GM23248 (cell line): ENCODE results near the gene SCCPDH. TPM values are rescaled to one million over a fixed set of nuclear protein-coding genes. Genes with fewer than 3 reads are reported as not detected.

ENCODE experiments used
- DNase-seq: peaks from one replicate; pipeline ENCODE4 v3.0.0-alpha.2; 2015
- H2AFZ ChIP-seq: fragments of 200-600 bp; sonication (generic); 2 replicates; pipeline ENCODE4 v1.6.1; 2016; ENCODE audit warnings: antibody characterized with exemption
- H3F3A ChIP-seq: fragments of 200-600 bp; sonication (generic); 2 replicates; pipeline ENCODE4 v1.6.1; 2016; ENCODE audit warnings: mild to moderate bottlenecking, antibody characterized with exemption, mixed run types; ENCODE audit not compliant: insufficient read depth
- H3K27ac ChIP-seq: fragments of 200-600 bp; sonication (generic); 2 replicates; pipeline ENCODE4 v1.5.1; 2016; ENCODE audit warnings: mild to moderate bottlenecking
- H3K27me3 ChIP-seq: fragments of 200-600 bp; sonication (generic); replicated peaks from 2 replicates; pipeline ENCODE4 v1.6.1; 2016; ENCODE audit warnings: mild to moderate bottlenecking; ENCODE audit not compliant: insufficient read depth
- H3K36me3 ChIP-seq: fragments of 200-600 bp; sonication (generic); 2 replicates; pipeline ENCODE4 v1.6.1; 2016; ENCODE audit warnings: low read depth, mild to moderate bottlenecking
- H3K4me1 ChIP-seq: fragments of 200-600 bp; sonication (generic); 2 replicates; pipeline ENCODE4 v1.6.1; 2016; ENCODE audit warnings: mild to moderate bottlenecking; ENCODE audit not compliant: insufficient read depth
- H3K4me2 ChIP-seq: fragments of 200-600 bp; sonication (generic); one replicate; pipeline ENCODE4 v1.6.1; 2016; ENCODE audit warnings: mild to moderate bottlenecking; ENCODE audit not compliant: unreplicated experiment
- H3K4me3 ChIP-seq: fragments of 200-600 bp; sonication (generic); 2 replicates; pipeline ENCODE4 v1.5.1; 2016; ENCODE audit warnings: mild to moderate bottlenecking
- H3K79me2 ChIP-seq: fragments of 200-600 bp; sonication (generic); 2 replicates; pipeline ENCODE4 v1.6.1; 2016; ENCODE audit warnings: mild to moderate bottlenecking; ENCODE audit not compliant: insufficient read depth
- H3K9ac ChIP-seq: fragments of 200-600 bp; sonication (generic); 2 replicates; pipeline ENCODE4 v1.6.1; 2016; ENCODE audit warnings: mild to moderate bottlenecking
- H3K9me2 ChIP-seq: fragments of 200-600 bp; sonication (generic); 2 replicates; pipeline ENCODE4 v1.6.1; 2016; ENCODE audit warnings: mixed run types, mild to moderate bottlenecking, moderate library complexity; ENCODE audit not compliant: insufficient read depth
- H3K9me3 ChIP-seq: fragments of 200-600 bp; sonication (generic); one replicate; pipeline ENCODE4 v1.6.1; 2017; ENCODE audit warnings: low read depth
- H4K20me1 ChIP-seq: fragments of 200-600 bp; sonication (generic); 2 replicates; pipeline ENCODE4 v1.6.0; 2016; ENCODE audit not compliant: insufficient read depth
- EZH2 ChIP-seq: fragments of 200-600 bp; sonication (generic); IDR thresholded peaks from 2 replicates; pipeline ENCODE4 v1.6.1; 2018; ENCODE audit warnings: antibody characterized with exemption, mild to moderate bottlenecking; ENCODE audit not compliant: insufficient read depth, poor library complexity, severe bottlenecking
- EZH2phosphoT487 ChIP-seq: fragments of 200-600 bp; sonication (generic); IDR thresholded peaks from 2 replicates; pipeline ENCODE4 v1.6.1; 2018; ENCODE audit warnings: antibody characterized with exemption, moderate library complexity, mild to moderate bottlenecking, low read depth; ENCODE audit not compliant: insufficient read depth
- WGBS, 2 experiments: methylation state at CpG; one replicate each; pipeline ENCODE4 v1.1.6; 2015 to 2017; ENCODE audit warnings: low lambda C conversion rate in 2 of 2, low coverage in 1 of 2; ENCODE audit errors: missing lambda C conversion rate in 2 of 2; 5-methylcytosine and 5-hydroxymethylcytosine counted together
- in situ Hi-C: fragments of 300-500 bp; cut with MboI; formaldehyde crosslinking; loops from 2 replicates; pipeline ENCODE4 v1.15.0; 2020
- polyA plus RNA-seq: library from polyadenylated mRNA; unstranded; fragments of >200 nt; fragmentation: Nextera tagmentation; extraction: Ambion mirVana; gene quantifications from 2 replicates; pipeline ENCODE4 v1.2.1, GENCODE V29; 2016
- total RNA-seq: library from RNA; depleted of rRNA; stranded (reverse); fragments of >200 nt; shearing (Covaris generic); gene quantifications from 2 replicates; pipeline ENCODE4 v1.2.3, GENCODE V29; 2014

The SCCPDH gene
- total and polyA plus RNA-seq, 2 experiments from 2014 or later: 36.3 to 37.5 TPM

GRCh38 chr1:246798606-246799496 is 74.6 kb downstream of the SCCPDH start:
- Histone ChIP-seq H3K9ac (no peak overlapping the region), H3K4me1 (peaks cover 14% of the 10 kb centered on the region), H3K79me2 (no peaks in the 10 kb centered on the region), H3K9me3 (no peaks in the 10 kb centered on the region), H3K36me3 (no peaks in the 10 kb centered on the region), H3K9me2 (no peaks in the 10 kb centered on the region), H3K4me2 (no peak overlapping the region), H3K27me3 (peaks cover 15% of the 10 kb centered on the region), H3F3A (no peaks in the 10 kb centered on the region), H3K27ac (no peak overlapping the region), H2AFZ (no peak overlapping the region), H4K20me1 (no peaks in the 10 kb centered on the region), H3K4me3 (no peak overlapping the region)
- in situ Hi-C loops: no loop called here
- WGBS, 2 experiments: 70 to 74% methylated on average over 22 of the region's 22 CpGs
- no peak for TF ChIP-seq EZH2phosphoT487
- no peak for TF ChIP-seq EZH2
- DNase-seq: no peak

GRCh38 chr1:246800356-246800755 is 76.1 kb downstream of the SCCPDH start:
- Histone ChIP-seq H3K79me2 (no peaks in the 10 kb centered on the region), H3K36me3 (no peaks in the 10 kb centered on the region), H3K9me3 (no peaks in the 10 kb centered on the region), H3K9ac (no peak overlapping the region), H3K4me2 (no peak overlapping the region), H4K20me1 (no peaks in the 10 kb centered on the region), H3K9me2 (no peaks in the 10 kb centered on the region), H3F3A (no peaks in the 10 kb centered on the region), H2AFZ (no peak overlapping the region), H3K27ac (no peak overlapping the region), H3K4me3 (no peak overlapping the region), H3K27me3 (peaks cover 22% of the 10 kb centered on the region), H3K4me1 (peaks cover 1% of the 10 kb centered on the region; the same call in 1 of the 2 replicates)
- no peak for TF ChIP-seq EZH2phosphoT487
- DNase-seq: no peak
- in situ Hi-C loops: no loop called here
- 57 to 73% methylated on average over 3 of the region's 3 CpGs for WGBS, 2 experiments

- Histone ChIP-seq H3F3A (no peaks in the 10 kb centered on the region), H3K79me2 (no peaks in the 10 kb centered on the region), H2AFZ (no peak overlapping the region), H3K4me2 (no peak overlapping the region), H3K9me3 (no peaks in the 10 kb centered on the region), H3K9me2 (no peaks in the 10 kb centered on the region), H3K4me1 (no peaks in the 10 kb centered on the region), H3K27ac (no peak overlapping the region), H3K27me3 (peaks cover 22% of the 10 kb centered on the region), H3K36me3 (no peaks in the 10 kb centered on the region), H4K20me1 (no peaks in the 10 kb centered on the region), H3K4me3 (no peak overlapping the region), H3K9ac (no peak overlapping the region)
- in situ Hi-C loops: no loop called here
- no peak for TF ChIP-seq EZH2
- no peak for TF ChIP-seq EZH2phosphoT487
- 82 to 88% methylated on average over 10 of the region's 10 CpGs for WGBS, 2 experiments
- no peak for DNase-seq
Observed at GRCh38 chr1:246800756-246801155, 76.5 kb downstream of the SCCPDH start.

- in situ Hi-C loops: no loop called here
- H3K4me2 ChIP-seq: no peak overlapping the region
- no peak overlapping the region for H3K9ac ChIP-seq
- no peaks in the 10 kb centered on the region for H4K20me1 ChIP-seq
- 73 to 77% methylated on average over 11 of the region's 11 CpGs for WGBS, 2 experiments
- H3K4me3 ChIP-seq: no peak overlapping the region
- no peak overlapping the region for H3K27ac ChIP-seq
- no peak for DNase-seq
- H3K4me1 ChIP-seq: no peaks in the 10 kb centered on the region
- no peaks in the 10 kb centered on the region for H3K9me2 ChIP-seq
- H3F3A ChIP-seq: no peaks in the 10 kb centered on the region
- H3K79me2 ChIP-seq: no peaks in the 10 kb centered on the region
- no peak overlapping the region for H2AFZ ChIP-seq
- H3K9me3 ChIP-seq: no peaks in the 10 kb centered on the region
- H3K27me3 ChIP-seq: peaks cover 22% of the 10 kb centered on the region
- no peak for TF ChIP-seq EZH2phosphoT487
- no peak for TF ChIP-seq EZH2
- H3K36me3 ChIP-seq: no peaks in the 10 kb centered on the region
Observed at GRCh38 chr1:246801241-246802020, 77.2 kb downstream of the SCCPDH start.
